Left renal pelvis (tissue), 4 donors: ENCODE data around the gene TEKT3. TPM values are rescaled to one million over a fixed set of nuclear protein-coding genes. Genes with fewer than 3 reads are reported as not detected.

ENCODE experiments used
- DNase-seq, 4 donors: peaks; one replicate each; pipeline ENCODE4 v3.0.0-alpha.2; 2013; ENCODE audit warnings: low read depth in 4 of 4, low spot score in 3 of 4
- polyA plus RNA-seq, 4 donors: library from polyadenylated mRNA; unstranded; fragments of 120-200 nt; gene quantifications; one replicate each; pipeline ENCODE4 v1.2.1, GENCODE V29; 2013; ENCODE audit not compliant: insufficient read length in 4 of 4

The TEKT3 gene
- polyA plus RNA-seq, result 1 to 10 TPM in 3 of 4 donors, under 1 TPM in 1; 0.96 to 3.0 (median 1.3) TPM

DNA sequence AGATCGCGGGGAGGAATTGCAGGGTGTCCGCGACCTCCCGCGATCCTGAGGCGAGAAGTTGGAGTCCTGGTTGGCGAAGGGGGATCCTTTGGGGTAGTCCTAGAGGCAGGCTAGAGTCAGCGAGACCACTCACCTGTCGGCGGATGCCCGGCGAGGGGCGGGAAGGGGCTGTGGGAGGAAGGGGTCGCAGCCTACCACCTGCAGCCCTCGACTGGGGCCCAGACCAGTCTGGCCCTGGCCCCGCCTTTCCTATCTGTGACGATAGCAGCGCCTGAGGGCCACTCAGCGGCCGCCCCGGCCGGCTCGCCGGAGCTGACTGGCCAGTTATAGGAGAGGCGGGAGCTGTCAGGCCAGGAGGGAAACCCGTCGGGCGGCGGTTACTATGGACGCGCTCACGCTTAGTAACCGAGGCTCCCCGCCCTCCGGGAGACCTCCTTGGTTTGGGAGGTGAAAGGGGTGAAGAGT lies at the start of gene TEKT3:
TSS of gene TEKT3 (minus strand) at position 213 of the 465 bp plus-strand sequence. CDS start 10,012 bp downstream, outside the sequence.
- DNase-seq, result peak; percentile 59 to 78 (median 68)

- DNase-seq, result no peak
Observed at GRCh38 chr17:15388356-15389041, 47.1 kb upstream of the TEKT3 start.

DNA sequence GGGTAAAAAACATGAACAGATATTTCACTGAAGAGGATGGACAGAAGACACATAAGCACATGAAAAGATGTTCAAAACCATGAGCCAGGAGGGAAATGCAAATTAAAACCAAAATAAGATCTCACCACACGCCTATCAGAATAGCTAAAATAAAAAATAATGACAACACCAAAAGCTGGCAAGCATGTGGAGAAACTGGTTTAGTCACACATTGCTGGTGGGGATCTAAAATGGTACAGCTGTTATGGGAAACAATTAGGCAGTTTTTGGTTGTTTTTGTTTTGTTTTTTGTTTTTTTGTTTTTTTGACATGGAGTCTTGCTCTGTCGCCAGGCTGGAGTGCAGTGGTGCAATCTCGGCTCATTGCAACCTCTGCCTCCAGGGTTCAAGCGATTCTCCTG lies 44.7 kb upstream of the TEKT3 start:
- DNase-seq, result no peak

DNA sequence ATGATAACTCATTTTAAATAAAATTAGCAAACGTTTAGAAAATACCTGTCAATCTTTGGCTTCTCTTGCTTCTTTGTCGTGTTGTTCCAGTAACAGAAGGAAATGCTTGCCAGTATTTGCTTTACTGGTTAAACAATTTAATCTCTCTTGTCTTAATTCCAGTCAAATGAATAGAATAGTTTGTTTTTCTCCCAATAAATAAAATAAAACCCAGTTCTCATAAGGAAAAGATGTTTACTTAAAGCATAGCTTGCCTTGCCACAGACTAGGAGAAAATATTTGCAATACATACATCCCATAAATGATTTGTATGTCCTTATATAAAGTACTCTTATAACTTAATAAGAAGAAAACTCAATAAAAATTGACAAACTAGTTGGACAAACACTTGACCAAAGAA lies 43.9 kb upstream of the TEKT3 start:
- DNase-seq, result no peak

DNA sequence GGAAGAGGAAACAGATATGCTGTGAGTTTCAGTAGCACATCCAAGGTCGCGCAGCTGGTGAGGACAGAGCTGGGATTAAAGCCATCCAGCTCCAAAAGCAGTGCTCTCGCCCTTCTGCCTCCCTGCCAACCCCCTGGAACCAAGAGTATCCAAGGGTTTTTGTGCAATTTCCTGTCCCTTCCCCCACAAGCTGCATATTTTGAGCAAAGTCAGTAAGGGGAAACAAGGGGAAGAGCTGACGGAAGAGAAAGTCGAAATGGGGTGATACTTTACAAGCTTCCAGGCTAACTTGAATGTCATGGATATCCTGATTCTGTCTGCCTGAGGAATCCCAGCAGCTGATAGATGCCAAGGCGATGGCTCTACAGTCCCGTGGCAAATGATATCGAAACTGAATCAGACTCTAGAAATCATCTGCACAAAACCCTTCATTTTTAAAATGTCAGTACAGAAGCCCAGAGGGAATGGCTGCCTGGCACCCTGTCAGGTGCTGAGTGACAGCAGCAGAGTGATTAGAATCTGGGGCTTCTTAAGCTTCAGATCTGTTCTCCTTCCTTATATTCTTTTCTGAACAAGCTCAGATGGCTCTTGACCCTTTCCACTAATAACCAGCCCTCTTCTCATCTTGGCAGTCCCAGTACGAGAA lies 42.9 kb upstream of the TEKT3 start:
- DNase-seq, result no peak

DNA sequence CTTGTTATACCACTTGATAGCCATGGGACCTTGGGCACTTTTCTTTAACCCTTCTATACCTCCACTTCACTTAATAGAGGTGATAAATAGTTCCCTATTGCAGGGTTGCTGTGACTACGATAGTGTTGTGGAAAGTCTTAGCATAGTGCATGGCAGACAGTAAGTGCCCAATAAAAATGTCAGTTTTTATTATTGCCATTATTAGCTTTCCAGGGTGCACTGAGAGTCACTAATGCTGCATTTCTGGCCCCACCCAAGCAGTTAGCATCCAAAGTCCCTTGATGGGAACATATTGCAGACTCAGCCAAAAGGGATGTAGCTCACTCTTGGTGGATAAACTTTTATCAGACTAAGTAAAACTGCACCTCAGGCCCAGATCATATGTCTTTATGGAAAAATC lies 41.5 kb upstream of the TEKT3 start:
- DNase-seq, result no peak

GRCh38 chr17:15381707-15382106 lies 40.3 kb upstream of the TEKT3 start:
- DNase-seq, result no peak

GRCh38 chr17:15380446-15380845 lies 39.0 kb upstream of the TEKT3 start:
- DNase-seq, result no peak

DNA sequence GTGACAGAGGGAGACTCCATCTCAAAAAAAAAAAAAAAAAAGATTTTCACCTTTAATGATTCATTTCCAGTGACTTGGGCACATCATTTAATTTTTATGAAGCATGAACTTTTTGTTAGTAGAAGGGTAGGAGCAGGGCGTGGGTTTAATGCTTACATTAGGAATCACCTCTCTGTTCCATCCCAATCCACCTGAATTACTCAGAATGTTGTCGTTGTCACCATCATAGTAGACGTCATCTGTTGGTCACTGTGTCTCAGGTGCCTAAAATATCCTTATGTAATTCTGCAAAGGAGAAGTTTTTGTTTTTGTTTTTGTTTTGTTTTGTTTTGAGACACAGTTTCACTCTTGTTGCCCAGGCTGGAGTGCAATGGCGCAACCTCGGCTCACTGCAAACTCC lies 38.3 kb upstream of the TEKT3 start:
- no peak for DNase-seq

DNA sequence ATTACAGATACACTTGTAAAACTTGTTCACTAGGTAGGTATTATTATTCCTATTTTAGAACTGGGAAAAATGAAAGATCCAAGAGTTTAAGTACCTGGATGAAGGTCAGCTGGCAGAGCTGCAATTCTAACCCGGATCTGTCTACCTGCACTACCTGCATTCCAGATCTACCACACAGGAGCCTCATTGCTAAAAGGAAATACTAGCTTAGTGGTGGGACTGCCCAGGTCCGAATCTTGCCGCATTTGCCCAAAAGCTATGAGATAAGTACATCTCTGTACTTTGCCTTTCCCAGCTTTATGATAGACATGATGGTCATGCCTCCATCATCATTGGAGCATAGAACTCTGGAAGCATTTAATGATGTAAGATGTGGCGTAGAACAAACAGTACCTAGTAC lies 36.8 kb upstream of the TEKT3 start:
- DNase-seq, result no peak

- peak; percentile 21 to 49 (median 38) for DNase-seq
Observed at GRCh38 chr17:15377616-15378015, 36.2 kb upstream of the TEKT3 start.

DNA sequence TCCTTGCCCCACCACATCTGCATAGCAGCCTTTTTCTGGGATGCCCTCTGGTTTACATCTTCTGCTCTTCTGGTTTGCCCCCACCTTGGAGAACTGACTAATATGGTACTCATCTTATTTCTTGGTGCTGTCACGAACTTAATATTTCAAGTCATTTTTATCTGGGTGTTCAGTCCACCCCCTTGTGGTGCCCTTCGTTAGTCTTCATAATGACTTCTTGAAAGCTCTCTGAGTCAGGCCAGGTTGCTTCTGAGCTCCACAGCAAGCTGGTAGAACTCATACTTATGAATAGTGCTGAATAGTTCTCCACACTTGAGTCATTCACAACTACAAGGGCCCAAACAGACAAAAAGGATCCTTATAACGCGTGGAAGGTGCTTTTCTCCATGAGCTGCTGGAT lies 35.8 kb upstream of the TEKT3 start:
- DNase-seq, result no peak

GRCh38 chr17:15371376-15372130 lies 30.2 kb upstream of the TEKT3 start:
- no peak for DNase-seq

- DNase-seq, result no peak
Observed at GRCh38 chr17:15368600-15368999, 27.2 kb upstream of the TEKT3 start.

- no peak for DNase-seq
Observed at GRCh38 chr17:15366026-15366425, 24.6 kb upstream of the TEKT3 start.

- no peak for DNase-seq
Observed at GRCh38 chr17:15364615-15365014, 23.2 kb upstream of the TEKT3 start.

DNA sequence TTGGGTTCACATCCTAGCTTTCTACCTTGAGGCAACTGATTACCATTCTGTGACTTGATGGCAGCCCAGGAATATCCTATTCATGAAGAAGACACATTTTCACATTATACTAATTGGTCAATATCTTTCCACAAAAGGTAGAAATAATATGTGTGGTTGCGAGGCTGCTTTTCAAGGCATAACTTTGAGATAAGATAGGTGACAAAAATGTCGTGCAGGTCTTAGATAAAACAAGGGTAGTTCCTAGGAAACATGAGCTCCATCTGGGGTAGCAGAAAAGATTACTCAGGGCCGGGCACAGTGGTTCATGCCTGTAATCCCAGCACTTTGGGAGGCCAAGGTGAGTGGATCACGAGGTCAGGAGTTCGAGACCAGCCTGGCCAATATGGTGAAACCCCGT lies 22.3 kb upstream of the TEKT3 start:
- no peak for DNase-seq

GRCh38 chr17:15361592-15361991 lies 20.2 kb upstream of the TEKT3 start:
- DNase-seq, result no peak

DNA sequence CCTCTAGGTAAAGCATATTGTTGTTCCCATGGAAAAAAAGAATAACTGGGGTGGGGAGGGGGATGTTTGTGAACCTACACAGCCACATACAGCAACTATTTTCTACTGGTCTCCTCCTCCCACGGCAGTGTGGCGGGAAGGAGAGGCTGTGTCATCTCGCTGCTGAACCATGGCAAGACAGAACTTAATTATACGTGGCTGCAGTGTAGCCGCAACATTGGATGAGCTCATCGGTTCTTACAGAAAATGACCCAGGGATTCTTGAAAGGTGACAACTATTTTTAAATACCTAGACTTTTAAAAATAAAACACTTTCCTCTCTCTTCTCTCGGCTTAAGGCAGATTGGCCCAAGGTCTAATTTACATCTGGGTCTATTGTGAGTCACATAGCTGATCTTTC lies 19.8 kb upstream of the TEKT3 start:
- no peak for DNase-seq

- no peak for DNase-seq
Observed at GRCh38 chr17:15354256-15354655, 12.9 kb upstream of the TEKT3 start.

GRCh38 chr17:15351925-15352324 lies 10.5 kb upstream of the TEKT3 start:
- no peak for DNase-seq

- no peak for DNase-seq
Observed at GRCh38 chr17:15351478-15351840, 10.1 kb upstream of the TEKT3 start.
